Stimulated activated CD8-positive, alpha-beta memory T cell treated with anti-CD3 and anti-CD28 coated beads, Interleukin-12 subunit alpha, Interleukin-12 subunit beta, amount 100 ng/mL, for 4 hours (primary cell): Measurements from ENCODE around the gene RBM39.
A peak's percentile ranks its signal among the peaks of the same experiment; 100 is the strongest.
"Not testable (repeated sequence)": the region's sequence is repeated elsewhere in the genome, so short reads cannot be mapped to it uniquely, and the experiment has no call there.

Experiments used
- DNase-seq: peaks from one replicate; pipeline ENCODE4 v3.0.0-alpha.2; 2020; ENCODE audit warnings: low read depth

Gene RBM39

DNA sequence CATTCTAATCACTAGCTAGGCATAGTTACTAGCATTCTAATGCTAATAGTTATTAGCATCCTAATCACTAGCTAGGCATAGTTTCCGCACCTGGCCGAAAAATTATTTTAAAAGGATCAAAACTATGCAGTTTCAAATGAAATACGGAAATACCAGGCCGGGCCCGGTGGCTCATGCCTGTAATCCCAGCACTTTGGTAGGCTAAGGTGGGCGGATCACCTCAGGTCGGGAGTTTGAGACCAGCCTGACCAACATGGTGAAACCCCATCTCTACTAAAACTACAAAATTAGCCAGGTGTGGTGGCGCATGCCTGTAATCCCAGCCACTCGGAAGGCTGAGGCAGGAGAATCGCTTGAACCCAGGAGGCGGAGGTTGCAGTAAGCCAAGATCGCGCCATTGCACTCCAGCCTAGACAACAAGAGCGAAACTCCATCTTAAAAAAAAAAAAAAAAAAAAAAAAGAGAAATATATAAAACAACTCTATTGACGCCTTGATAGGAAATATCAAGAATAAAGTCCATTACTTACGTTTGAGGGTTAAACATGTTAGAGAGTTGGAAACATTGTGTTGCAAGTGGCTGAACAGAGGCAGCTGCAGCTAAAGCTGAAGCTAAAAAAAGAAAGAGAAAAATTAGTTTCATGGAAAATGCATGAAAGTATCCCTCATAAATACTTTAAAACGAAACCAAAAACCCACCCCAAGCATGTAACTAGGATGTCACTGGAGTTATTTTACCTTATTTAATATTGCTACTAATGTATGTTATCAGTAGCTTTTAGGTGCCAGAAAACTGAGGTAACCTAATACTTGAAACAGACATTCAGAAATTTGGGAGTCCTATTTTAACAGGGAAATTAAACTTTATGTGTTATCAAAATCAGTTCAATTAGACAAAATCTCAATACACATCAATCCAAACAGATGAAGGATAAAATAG, 35.2 kb downstream of the RBM39 start:
- DNase-seq: not testable (repeated sequence)

DNA sequence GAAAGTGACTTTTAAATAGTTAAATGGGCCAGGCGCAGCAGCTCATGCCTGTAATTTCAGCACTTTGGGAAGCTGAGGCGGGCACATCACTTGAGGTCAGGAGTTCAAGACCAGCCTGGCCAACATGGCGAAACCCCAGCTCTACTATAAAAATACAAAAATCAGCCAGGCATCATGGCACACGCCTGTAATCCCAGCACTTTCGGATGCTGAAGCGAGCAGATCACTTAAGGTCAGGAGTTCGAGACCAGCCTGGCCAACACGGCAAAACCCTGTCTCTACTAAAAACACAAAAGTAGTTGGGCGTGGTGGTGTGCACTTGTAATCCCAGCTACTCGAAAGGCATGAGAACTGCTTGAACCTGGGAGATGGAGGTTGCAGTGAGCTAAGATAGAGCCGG, 36.2 kb downstream of the RBM39 start:
- not testable (repeated sequence) for DNase-seq

DNA sequence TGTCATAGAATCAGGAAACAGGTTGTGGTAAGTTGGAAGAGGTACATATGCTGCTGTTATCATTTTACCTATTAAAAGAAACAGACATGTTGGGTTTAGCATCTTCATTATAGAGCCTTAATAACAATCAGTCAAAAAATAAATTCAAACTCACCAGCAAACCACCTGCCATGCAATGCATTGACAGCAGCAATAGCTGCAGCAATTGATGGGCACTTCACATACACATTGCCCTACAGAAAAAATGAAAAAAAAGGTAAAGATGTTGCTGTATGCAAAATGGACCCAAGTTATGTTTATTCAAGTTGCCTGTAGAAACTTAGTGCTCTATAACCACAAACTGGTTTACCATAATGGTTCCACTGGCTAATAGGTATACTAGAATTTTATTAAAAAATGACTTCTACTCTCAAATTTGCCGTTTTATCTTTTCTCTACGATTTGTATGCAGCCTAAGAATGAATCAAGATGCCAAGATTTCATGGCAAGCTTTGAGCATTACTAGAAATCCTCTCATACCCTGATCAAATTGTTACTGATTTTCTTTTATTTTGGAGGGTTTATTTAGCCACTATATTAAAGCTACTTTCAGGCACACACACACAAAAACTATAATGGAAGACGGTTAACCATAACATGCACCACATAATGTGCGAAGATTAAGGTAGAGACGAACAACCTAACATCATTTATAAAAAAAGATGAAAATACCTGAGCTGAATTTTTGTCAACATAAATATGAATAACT, 37.4 kb downstream of the RBM39 start:
- no peak for DNase-seq

DNA sequence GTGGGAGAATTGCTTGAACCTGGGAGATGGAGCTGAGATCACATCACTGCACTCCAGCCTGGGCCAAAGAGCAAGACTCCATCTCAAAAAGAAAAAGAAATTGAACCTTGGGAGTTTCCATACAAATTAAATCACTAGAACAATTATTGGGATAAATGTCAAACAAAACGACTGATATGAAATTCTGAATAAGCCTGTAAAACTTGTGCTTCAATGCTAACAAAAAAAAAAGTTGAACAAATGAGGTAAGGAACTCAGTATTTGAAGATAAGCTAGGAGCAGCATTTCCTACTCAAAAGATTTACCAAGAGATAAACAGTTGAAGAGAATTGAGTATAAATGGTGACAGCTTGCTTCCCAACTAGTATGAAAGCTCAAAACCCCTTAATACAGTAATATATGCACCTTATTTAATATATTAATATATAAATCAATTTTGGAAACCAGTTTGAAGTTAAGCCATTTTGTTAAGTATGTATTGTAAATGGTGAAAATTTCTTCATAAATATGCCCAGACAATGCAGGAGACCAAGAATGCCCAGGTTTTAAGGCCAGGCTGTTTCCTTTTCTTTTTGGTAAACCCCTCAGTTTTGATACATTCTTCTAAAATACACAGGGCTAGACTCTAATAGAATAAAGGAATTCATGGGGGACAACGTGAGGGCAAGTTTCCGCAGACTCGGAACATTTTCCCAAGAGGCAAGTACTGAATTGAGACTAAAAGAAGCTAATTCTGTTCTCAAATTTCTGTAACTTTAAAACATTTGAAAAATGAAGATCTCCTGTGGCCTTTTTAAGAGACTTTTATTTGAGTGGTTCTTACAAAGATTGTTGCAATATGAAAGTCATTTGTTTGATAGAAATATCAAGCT, 39.0 kb downstream of the RBM39 start:
- no peak for DNase-seq

DNA sequence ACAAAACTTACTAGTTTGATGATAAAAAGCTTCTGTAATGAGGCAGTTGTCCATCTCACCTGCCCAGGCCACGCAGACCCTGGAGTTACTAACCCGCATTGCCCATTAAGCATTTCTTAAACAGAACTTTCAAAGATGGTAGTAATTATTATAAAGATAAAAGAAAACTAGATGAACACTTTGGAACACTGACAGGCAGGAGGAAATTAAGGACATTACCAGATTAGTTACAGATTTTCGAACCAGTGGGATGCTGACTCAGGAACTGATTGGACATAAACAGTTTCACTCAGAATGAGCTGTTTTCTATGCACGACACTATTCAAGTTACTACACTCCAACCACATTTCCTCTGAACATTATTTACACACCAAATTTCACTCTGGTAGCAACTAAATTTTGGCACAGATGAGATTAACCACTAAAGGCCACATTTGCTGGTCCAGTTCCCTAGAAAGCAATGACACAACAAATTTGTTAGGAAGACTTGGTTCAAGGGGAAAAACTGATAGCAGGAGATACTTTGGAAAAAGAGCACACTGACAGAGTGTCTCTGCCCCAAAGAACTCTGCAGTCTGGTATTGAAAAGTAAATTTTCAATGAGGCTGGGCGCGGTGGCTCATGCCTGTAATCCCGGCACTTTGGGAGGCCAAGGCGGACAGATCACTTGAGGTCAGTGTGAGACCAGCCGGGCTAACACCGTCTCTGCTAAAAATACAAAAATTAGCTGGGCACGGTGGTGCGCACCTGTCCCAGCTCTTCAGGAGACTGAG, 39.8 kb downstream of the RBM39 start:
- DNase-seq: no peak

DNA sequence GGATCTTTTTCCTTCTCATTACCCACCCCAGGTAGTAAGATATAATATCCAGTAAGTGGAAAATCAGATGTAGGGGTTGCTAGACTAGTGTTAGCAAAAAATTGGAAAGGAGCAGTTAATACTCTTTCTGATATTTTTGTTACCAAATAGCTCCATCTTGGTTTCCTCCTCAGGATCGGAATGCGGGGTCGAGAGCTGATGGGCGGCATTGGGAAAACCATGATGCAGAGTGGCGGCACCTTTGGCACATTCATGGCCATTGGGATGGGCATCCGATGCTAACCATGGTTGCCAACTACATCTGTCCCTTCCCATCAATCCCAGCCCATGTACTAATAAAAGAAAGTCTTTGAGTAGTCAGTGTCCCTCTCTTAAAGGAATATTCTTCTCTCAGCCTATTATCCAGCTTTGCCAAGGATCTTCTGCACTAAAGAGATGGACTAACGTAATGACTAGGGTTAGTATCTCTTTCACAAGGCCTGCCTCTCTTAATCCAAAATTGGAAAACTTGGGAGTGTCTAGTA, 41.4 kb downstream of the RBM39 start:
- DNase-seq: no peak

DNA sequence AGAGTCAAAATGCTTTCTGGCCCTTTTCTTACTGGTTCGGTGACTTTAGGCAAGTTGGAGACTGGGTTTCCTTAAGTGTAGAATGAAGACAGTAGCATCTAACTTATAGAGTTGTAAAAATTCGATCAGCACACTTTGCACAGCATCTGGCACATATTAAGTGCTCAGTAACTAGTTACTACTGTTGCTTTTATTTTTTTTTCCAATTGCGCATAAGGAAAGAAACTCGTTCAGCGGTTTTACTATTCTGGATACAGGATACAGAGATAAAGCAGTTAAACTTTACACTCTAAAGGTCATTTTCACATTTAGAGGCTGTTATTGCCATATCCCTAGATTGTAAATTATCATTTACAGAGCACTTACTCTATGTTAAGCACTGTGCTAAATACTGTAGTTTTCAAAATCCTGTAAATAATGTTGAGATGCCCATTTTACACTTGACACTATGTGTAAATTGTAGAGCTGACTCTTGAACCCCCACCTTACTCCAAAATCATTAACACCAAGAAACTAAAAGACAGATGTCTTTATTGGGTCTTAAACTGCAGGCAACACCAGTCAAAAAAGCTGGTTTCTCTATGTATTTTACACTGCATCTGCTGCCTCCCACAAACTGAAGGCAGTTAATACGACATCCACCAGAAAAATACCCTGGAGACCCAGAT, 42.0 kb downstream of the RBM39 start:
- no peak for DNase-seq

DNA sequence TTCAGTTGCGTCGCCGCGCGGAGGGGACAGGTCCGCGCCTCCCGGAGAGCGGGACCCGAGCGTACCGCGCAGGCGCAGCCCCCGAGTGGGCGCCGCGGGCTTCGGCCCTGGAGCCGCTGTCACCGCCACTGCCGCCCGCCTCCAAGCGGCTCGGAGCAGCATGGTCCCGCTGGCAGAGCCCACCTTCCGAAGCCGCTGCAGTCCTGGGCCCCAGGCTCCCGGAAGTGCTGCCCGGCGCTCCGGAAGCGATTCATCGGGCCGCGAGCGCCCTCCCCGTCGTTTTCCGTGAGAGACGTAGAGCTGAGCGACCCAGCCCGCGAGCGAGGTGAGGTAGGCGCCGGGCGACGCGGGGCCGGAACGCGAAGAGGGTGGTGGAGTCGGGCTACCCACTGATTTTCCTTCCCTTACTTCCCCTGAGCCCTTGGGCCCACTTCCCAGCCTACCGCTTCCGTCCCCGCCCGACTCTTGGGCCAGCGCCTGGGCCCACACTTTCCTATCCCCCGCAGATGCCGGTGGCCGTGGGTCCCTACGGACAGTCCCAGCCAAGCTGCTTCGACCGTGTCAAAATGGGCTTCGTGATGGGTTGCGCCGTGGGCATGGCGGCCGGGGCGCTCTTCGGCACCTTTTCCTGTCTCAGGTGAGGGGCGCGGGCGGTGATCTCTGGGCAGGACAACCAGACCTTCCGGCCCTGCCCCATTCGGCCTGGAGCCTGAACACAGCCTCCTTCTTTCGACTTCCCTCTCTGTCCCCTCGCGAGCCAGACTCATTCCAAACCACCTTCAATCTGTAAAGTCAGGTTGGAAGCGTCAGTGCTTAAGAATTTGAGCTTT, 42.7 kb downstream of the RBM39 start, which contains the start of the genes NFS1 and ROMO1:
Gene NFS1 (minus strand): TSS at position 226 of the 830 bp plus-strand sequence. CDS start 64 bp downstream, at position 162.
Gene ROMO1 (plus strand): TSS at position 279 of the 830 bp plus-strand sequence. CDS start 228 bp downstream, at position 507.
- DNase-seq: peak; percentile 75

DNA sequence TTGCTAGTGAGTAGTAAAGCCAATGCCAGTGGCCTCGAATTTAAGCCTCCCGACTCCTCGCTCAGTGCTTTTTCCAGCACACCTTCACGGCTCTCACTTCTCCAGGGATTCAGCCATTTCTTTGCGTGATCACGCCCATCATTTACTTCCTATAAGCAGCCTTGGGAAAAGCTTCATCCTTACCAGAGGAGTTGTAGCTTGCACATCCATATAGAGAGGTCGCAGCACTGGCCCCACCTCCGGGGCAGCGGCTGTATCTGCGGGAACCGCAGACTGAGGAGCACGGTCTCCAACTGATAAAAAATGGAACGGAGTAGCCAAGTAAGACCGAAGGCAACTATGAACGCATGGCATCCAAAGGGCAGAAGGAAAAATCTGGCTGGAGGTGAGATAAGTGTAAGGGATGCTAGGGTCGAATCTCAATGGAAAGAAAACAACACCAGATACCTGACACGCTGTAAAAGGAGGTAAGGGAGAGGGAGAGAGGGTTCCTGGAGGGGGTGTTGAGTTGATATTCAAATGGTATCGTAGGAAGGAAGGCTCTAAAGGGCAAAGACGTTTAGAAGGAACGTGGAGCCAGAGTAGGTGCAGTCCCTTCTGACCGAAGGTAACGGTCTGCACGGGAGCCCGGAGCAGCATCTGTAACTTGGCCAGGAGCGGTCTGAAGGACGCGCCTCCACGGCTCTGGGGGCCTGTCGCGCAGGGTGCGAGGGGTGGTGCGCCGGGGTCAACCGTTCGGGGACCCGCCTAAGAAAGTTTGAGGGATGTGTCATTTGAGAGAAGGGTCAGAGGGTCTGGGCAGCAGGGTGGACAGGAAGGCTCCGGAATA, 43.5 kb downstream of the RBM39 start:
- DNase-seq: no peak

DNA sequence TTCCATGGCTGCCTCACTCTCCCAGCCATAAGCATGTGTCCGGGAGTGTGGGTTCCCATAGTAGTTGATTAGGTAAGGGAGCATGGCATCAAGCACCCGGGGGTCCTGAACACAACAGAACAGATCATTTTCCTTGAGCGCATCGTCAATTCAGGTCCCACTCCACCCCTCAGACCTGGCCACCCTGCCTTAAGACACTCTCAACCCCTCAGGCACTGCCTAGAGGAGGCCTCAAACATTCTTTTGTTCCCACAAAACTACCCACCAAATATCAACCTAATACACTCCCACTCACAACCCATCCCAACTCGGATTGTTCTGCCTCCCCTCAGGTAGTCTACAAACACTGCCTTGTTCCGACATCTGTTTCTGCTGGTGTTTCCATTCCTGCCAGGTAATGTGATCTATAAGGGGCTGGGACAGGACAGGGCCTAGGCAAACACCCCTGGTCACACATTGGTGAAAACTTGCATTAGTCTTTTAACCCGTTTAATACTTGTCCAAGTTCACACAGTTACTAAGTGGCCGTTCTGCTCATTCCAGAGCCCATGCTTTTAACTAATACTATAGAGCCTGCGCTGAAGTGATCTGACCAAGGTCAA, 44.3 kb downstream of the RBM39 start:
- no peak for DNase-seq

DNA sequence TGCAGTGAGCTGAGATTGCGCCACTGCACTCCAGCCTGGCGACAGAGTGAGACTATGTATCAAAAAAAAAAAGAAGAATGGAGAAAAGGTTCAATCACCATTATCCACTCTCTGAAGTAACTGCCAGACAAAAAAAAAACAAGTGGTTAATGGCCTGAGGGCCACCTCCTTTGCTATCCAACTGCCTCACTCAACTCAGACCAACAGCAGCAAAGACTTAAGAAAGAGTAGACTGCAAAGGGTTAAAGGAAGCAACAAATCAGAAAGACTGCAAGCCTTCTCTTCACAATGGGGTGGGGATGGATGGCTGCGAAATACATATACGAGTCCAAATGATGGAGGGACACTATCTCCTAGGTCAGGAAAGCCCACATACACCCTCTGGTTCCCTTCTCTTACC, 46.1 kb downstream of the RBM39 start:
- DNase-seq: no peak

DNA sequence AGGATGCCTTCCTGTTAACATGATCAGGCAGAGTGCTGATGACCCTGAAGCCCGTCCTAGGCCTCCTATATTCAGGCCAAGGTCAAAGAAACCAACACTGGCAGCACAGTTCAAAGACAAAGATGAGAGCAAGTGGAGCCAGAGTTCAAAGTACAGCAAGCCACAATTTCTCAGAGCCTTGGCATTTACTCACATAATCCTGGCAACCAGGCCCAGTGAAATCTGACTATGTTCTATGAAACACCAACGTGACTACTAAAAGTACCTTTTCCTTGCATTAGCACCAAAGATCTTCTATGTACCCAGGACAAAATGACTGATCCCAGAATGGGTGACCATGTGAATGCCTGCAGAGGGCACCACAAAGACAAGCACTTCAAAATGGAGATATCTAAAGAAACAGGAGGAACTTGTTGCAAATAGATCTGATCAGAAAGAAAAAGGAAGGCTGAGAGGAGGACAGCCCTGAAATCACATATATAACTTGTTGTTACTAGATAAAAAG, 46.8 kb downstream of the RBM39 start:
- no peak for DNase-seq

DNA sequence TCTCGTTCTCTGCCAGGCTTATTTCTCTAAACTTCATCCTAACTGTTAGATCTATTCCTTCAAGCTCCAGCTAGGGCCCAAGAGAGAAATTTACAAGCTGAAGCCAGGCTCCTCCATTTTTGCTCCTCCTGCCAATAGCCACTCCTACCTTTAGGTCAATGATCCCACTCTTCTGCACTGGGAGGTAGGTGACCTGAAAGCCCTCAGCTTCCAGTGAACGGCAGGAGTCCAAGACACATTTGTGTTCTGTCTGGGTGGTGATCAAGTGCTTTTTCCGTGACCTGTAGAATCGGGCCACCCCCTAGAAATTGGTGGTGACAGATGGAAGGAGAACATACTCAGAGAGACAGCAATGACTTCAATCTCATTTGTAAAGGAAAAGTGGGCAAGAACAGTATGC, 51.8 kb downstream of the RBM39 start:
- no peak for DNase-seq

DNA sequence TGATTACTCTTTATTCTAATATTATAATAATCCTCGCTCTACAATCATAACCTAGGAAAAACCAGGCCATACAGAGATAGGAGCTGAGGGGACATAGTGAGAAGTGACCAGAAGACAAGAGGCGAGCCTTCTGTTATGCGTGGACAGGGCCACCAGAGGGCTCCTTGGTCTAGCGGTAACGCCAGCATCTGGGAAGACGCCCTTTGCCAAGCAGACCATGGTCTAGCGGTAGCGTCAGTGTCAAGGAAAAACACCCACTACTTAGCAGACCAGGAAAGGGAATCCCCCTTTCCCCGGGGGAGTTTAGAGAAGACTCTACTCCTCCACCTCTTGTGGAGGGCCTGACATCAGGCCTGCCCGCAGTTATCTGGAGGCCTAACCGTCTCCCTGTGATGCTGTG, 55.2 kb downstream of the RBM39 start:
- DNase-seq: not testable (repeated sequence)

DNA sequence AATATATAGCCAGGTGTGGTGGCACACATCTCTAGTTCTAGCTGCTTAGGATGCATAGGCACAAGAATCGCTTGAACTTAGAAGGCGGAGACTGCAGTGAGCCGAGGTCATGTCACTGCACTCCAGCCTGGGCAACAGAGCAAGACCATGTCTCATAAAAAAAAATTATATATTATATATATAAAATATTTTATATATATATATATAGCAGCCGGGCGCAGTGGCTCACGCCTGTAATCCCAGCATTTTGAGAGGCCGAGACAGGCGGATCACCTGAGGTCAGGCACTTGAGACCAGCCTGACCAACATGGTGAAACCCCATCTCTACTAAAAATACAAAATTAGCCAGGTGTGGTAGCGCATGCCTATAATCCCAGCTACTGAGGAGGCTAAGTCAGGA, 56.7 kb downstream of the RBM39 start:
- DNase-seq: not testable (repeated sequence)

DNA sequence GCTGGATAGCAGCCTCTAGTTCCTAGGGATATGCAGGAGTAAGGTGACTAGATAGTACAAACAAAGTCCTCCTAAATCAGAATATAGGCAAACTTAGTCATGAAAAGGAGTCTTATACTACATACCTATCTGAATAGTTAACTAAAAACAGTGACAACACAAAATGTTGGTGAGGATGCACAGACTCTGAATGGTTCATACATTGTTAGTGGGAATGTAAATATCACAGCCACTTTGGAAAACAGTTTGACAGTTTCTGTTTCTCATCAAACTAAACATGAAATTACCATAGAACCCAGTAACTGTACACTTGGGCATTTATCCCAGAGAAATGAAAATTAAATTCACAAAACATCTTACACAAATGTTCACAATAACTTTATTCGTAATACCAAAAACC, 60.1 kb downstream of the RBM39 start:
- no peak for DNase-seq

DNA sequence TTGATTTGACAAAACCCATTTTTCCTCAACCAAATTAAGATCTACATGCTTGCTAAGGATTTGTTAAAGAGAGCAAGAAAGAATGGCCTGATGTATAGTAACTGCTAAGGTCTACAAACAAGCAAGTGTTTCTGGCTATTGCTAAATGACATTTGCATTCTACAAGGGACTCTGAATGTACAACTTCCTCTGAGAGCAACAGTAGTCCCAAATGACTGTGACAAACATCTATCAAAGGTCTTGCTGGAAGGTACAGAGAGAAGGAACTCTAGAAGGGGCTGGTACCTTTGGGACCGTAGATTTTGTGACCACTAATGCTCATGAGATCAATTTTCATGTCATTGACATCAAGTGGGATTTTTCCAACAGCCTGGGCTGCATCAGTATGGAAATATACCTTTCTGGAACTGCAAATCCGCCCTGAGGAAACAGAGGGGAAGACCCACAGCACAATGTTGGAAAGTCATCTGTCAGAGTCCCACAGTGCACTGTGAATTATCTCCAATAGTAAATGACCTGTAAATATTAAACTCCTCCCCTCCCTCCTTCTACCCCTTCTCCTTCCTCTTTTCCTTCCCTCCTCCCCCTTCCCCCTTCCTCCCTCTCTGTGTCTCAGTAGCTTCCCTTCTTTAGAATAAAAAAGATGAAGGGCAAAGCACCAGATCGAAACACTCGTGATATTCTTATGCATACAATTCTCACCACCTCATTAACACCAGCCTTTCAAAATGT, 61.4 kb downstream of the RBM39 start:
- DNase-seq: no peak
